ENCODE results near the gene PLOD2. TPM values are rescaled to one million over a fixed set of nuclear protein-coding genes. Genes with fewer than 3 reads are reported as not detected.

Gene PLOD2
- total RNA-seq, 4 donors from 2014 or later: 110 to 171 (median 156) TPM

GRCh38 chr3:146072061-146072460 lies 88.9 kb downstream of the PLOD2 start:
- intact Hi-C loops (cut with DNase I): no loop called here
- Histone ChIP-seq H3K27me3 (no peaks in the 10 kb centered on the region), H3K36me3 (peaks cover 0 to 3% of the 10 kb centered on the region in 2 donors), H3K4me1 (peaks cover 8 to 12% of the 10 kb centered on the region in 2 donors), H3K27ac (peak overlapping the region in 1 of 3 donors; percentile 49), H3K4me3 (replicated peaks in 1 of 3) (no peak overlapping the region), H3K9me3 (no peaks in the 10 kb centered on the region)
- WGBS, 2 donors: 90 to 91% methylated on average over 3 of the region's 3 CpGs
- no peak for DNase-seq
- TF ChIP-seq CTCF (IDR thresholded peaks at IDR 0.05) (no peak), POLR2A (IDR thresholded peaks at IDR 0.05) (no peak)

GRCh38 chr3:146071632-146072031 lies 89.4 kb downstream of the PLOD2 start:
- H3K27me3 ChIP-seq: no peaks in the 10 kb centered on the region
- TF ChIP-seq POLR2A (IDR thresholded peaks at IDR 0.05) (no peak), CTCF (IDR thresholded peaks at IDR 0.05) (no peak)
- 89 to 92% methylated on average over 2 of the region's 2 CpGs for WGBS, 2 donors
- H3K9me3 ChIP-seq: no peaks in the 10 kb centered on the region
- intact Hi-C loops (cut with DNase I): no loop called here
- H3K27ac ChIP-seq: peak overlapping the region in 1 of 3 donors; percentile 49
- H3K36me3 ChIP-seq: peaks cover 0 to 3% of the 10 kb centered on the region in 2 donors
- no peak for DNase-seq
- H3K4me1 ChIP-seq: peaks cover 8 to 12% of the 10 kb centered on the region in 2 donors
- H3K4me3 ChIP-seq (replicated peaks in 1 of 3): no peak overlapping the region

GRCh38 chr3:146067048-146067447 lies 93.9 kb downstream of the PLOD2 start:
- 96 to 98% methylated on average over 3 of the region's 3 CpGs for WGBS, 2 donors
- no peak overlapping the region for H3K4me3 ChIP-seq (replicated peaks in 1 of 3)
- H3K27ac ChIP-seq: no peak overlapping the region
- TF ChIP-seq POLR2A (IDR thresholded peaks at IDR 0.05) (no peak), CTCF (IDR thresholded peaks at IDR 0.05) (no peak)
- H3K36me3 ChIP-seq: no peaks in the 10 kb centered on the region
- no peaks in the 10 kb centered on the region for H3K27me3 ChIP-seq
- no peak for DNase-seq
- peaks cover 0 to 3% of the 10 kb centered on the region in 2 donors for H3K4me1 ChIP-seq
- intact Hi-C loops (cut with DNase I): no loop called here
- H3K9me3 ChIP-seq: no peaks in the 10 kb centered on the region

GRCh38 chr3:146065573-146066006 lies 95.4 kb downstream of the PLOD2 start:
- Histone ChIP-seq H3K4me3 (replicated peaks in 1 of 3) (no peak overlapping the region), H3K27ac (no peak overlapping the region), H3K27me3 (no peaks in the 10 kb centered on the region), H3K4me1 (peaks cover 0 to 3% of the 10 kb centered on the region in 2 donors), H3K9me3 (no peaks in the 10 kb centered on the region), H3K36me3 (no peaks in the 10 kb centered on the region)
- no peak for TF ChIP-seq POLR2A (IDR thresholded peaks at IDR 0.05)
- peak; percentile 31 to 73 (median 64) for TF ChIP-seq CTCF (IDR thresholded peaks at IDR 0.05)
- 45 to 47% methylated on average over 2 of the region's 2 CpGs for WGBS, 2 donors
- no peak for DNase-seq
- intact Hi-C loops (cut with DNase I): no loop called here

- Histone ChIP-seq H3K4me1 (no peaks in the 10 kb centered on the region), H3K27me3 (no peaks in the 10 kb centered on the region), H3K4me3 (replicated peaks in 1 of 3) (no peak overlapping the region), H3K9me3 (no peaks in the 10 kb centered on the region), H3K27ac (no peak overlapping the region), H3K36me3 (no peaks in the 10 kb centered on the region)
- intact Hi-C loops (cut with DNase I): no loop called here
- 93% methylated on average over 2 of the region's 2 CpGs for WGBS, 2 donors
- no peak for DNase-seq
- TF ChIP-seq POLR2A (IDR thresholded peaks at IDR 0.05) (no peak), CTCF (IDR thresholded peaks at IDR 0.05) (no peak)
Observed at GRCh38 chr3:146058241-146058640, 102.7 kb downstream of the PLOD2 start.

All from thyroid gland (tissue), 4 donors.